Fibroblast of the aortic adventitia (primary cell): ENCODE results near the gene SELL. TPM values are rescaled to one million over a fixed set of nuclear protein-coding genes. Genes with fewer than 3 reads are reported as not detected.

Experiments used
- DNase-seq: peaks from one replicate; pipeline ENCODE4 v3.0.0-alpha.2; 2010; ENCODE audit warnings: low read depth
- H3K4me3 ChIP-seq: 2 replicates; pipeline ENCODE4 v1.5.1; 2011; ENCODE audit warnings: low read depth, mild to moderate bottlenecking, control low read depth, low read length, moderate library complexity
- total RNA-seq: library from RNA; depleted of rRNA; stranded (reverse); fragments of >200 nt; gene quantifications from 2 replicates; pipeline ENCODE4 v1.2.3, GENCODE V29; 2012; ENCODE audit warnings: low replicate concordance
- TF ChIP-seq, protein P1 (sequence below): IDR thresholded peaks from 2 replicates; pipeline ENCODE4 v1.5.1; 2011; ENCODE audit warnings: mild to moderate bottlenecking, low read length, control low read depth, inconsistent platforms; ENCODE audit not compliant: insufficient read depth

Gene SELL
- total RNA-seq, 1 donor = 0.27 TPM

DNA sequence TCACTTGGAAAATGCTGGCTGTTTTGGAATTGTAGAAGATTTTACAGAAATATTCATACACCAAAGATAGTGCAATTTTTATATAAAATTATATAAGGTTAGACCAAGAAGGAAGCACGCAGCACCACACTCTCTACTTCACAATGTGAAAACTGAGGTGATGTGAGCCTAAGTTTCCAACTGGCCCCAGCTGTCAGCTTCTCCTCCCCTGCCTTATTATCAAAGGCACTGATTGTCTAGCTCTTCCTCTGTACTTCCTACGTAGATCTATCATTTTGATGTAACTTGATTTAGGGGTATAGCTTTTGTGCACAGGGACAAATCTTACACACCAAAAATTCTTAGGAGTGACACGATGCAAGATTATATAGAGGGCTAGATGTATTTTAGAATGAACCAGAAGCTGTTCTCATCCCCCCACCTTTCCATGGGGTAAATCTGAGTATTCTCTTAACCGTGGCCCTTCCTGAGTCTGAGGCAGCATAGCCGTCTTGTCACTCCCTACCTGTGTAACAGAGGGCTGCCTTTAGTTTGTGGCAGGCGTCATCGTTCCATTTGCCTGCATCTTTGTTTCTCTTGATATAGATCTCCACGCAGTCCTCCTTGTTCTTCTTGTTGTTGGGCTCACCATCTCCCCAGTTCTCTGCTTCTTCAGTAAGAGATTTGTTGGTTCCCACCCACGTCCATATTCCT is 3.4 kb downstream of the SELL start:
- TF ChIP-seq, protein P1, sequence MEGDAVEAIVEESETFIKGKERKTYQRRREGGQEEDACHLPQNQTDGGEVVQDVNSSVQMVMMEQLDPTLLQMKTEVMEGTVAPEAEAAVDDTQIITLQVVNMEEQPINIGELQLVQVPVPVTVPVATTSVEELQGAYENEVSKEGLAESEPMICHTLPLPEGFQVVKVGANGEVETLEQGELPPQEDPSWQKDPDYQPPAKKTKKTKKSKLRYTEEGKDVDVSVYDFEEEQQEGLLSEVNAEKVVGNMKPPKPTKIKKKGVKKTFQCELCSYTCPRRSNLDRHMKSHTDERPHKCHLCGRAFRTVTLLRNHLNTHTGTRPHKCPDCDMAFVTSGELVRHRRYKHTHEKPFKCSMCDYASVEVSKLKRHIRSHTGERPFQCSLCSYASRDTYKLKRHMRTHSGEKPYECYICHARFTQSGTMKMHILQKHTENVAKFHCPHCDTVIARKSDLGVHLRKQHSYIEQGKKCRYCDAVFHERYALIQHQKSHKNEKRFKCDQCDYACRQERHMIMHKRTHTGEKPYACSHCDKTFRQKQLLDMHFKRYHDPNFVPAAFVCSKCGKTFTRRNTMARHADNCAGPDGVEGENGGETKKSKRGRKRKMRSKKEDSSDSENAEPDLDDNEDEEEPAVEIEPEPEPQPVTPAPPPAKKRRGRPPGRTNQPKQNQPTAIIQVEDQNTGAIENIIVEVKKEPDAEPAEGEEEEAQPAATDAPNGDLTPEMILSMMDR = no peak
- H3K4me3 ChIP-seq = no peak overlapping the region
- no peak for DNase-seq

DNA sequence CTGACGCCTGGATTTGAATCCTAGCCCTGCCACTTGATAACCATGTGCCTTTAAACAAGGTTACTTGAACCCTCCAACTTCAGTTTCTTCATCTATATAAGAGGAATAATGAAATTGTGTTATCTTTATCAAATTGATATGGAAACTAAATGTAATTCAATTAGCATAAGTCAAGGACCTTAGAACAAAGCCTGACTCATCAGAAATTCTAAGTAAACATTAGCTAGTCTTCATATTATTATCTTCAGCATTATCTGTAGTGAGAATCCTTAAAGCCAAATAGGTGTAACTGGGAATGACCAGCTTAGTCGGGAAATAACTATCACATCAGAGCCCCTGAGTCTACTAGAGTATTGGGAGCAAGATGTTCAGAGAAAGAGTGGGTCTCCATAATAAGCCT is 6.6 kb downstream of the SELL start:
- TF ChIP-seq, protein P1 = no peak

DNA sequence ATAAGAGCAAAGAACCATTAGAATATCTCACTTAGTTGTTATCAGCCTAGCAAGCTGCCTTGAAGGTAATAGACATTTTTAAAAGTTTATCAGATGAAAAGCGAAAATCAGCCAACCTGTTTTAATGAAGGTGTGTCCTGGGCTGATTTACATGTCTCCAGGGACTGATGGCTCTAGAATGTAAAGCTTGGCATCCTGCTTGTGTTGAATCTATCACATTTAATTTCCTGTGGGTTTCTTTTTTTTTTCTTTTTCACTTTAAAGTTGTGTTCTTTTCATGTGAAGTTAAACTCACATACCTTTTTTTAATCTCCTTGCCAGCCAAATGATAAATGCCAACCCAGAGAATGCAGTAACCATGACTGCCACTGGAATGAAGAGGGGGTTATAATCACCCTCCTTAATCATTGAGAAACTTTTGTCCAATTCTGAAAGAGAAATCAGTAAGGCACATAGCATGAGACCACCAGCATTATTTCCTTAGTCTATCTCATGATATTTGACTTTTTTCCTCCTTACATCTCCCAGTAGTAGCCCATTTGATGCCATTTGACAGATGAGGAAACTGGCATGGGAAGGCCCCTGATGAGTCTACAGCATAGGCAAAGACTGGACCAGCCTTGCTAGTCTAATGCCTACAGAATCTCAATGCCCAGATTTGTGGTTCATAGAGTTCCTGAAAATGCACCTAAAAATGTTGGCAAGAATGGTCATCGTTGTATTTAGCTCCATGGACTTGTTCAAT is 10.0 kb downstream of the SELL start:
- TF ChIP-seq, protein P1 = no peak
- no peak for DNase-seq
- no peak overlapping the region for H3K4me3 ChIP-seq

More for the DNA sequence above, 6.6 kb downstream of the SELL start:
- DNase-seq = no peak
- H3K4me3 ChIP-seq = no peak overlapping the region

DNA sequence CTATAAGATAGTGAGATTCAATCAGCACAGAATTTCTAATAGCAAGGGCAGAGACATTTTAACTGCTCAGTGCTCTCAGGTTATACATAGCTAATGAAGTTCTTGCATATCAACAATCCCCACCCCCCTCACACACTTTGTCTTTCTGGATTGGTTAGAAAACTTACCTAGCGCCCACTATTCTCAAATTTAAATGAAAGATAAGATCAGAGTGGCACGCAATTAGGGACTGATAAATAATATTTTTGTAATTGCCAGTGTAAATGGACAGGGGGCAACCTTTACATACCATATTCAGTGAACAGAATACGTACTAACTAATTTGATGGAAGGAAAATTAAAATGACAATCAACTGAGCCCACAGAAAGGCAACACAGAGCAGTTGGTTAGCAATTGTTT is 11.7 kb downstream of the SELL start:
- DNase-seq = no peak
- H3K4me3 ChIP-seq = no peak overlapping the region
- TF ChIP-seq, protein P1 = no peak

DNA sequence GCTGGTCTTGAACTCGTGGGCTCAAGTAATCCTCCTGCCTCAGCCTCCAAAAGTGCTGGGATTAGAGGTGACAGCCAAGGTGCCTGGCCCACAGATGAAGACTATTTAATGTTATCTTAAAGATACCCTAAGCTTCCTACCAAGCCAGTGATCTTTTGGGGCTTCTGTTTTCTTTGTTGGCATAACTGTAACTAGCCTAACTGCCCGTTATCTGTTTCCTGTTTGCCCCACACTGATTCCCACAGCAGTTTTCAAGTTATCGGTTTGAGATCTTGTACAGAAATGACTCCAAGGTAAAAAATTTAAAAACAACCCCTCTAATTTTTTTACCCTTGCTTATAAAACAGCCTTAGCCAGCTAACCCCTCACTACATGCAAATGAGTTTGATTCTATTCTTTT is 12.4 kb downstream of the SELL start:
- no peak for DNase-seq
- TF ChIP-seq, protein P1 = no peak
- H3K4me3 ChIP-seq = no peak overlapping the region

DNA sequence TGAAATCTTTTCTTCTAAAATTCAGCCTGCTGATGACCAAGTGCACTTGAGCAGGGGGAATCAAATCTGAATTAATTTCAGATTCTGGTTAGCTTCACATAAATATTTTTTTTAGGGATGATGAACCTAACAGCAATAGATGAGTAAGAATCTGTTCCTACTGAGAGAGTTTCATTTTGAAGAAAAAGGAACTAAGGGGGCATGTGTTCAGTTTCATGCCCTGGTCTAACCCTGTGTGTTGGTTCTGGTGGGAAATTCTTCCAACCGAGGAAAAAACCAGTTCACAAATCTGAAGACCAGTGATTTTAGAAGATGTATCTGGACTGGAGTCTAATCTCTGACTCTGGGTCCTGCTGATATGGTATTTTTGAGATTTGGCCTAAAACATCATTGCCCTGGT is 13.7 kb downstream of the SELL start:
- TF ChIP-seq, protein P1 = no peak
- no peak overlapping the region for H3K4me3 ChIP-seq
- DNase-seq = no peak
